ENCODE data around the gene ADARB2.
"Not testable (repeated sequence)": the region's sequence is repeated elsewhere in the genome, so short reads cannot be mapped to it uniquely, and the experiment has no call there.

Gene ADARB2

GRCh38 chr10:1219874-1220273 lies 517.5 kb downstream of the ADARB2 start:
- DNase-seq (ENCODE audit: low read depth), result not testable (repeated sequence)

- no peak for DNase-seq (ENCODE audit: low read depth)
Observed at GRCh38 chr10:1217661-1218060, 519.7 kb downstream of the ADARB2 start.

- no peak for DNase-seq (ENCODE audit: low read depth)
Observed at GRCh38 chr10:1217237-1217587, 520.1 kb downstream of the ADARB2 start.

GRCh38 chr10:1216574-1217236 lies 520.6 kb downstream of the ADARB2 start:
- DNase-seq (ENCODE audit: low read depth), result no peak

DNA sequence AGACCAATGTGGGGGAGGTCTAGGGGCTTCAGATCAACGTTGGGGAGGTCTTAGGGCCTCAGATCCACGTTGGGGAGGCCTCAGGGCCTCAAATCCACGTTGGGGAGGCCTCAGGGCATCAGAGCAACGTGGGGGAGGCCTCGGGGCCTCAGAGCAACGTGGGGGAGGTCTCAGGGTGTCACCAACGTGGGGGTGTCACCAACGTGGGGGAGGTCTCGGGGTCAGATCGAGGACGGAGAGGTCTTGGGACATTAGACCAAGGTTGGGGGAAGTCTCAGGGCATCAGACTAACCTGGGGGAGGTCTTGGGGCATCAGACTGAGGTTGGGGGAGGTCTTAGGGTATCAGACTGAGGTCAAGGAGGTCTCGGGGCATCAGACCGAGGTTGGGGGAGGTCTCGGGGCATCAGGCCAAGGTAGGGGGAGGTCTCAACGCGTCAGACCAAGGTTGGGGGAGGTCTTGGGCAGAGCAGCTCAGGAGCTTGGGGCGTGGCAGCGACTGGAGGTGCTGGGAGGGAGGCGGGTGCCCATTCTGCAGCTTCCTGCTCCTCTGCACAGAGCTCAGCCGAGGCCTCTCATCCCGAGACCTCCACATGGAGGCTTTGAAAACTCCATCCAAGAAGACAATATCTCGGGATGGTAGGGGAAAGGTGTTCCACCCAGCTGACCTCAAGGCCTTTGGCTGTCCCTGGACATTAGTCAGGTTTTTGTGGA lies 521.3 kb downstream of the ADARB2 start:
- no peak for DNase-seq (ENCODE audit: low read depth)

- DNase-seq (ENCODE audit: low read depth), result no peak
Observed at GRCh38 chr10:1214882-1215540, 522.3 kb downstream of the ADARB2 start.

DNA sequence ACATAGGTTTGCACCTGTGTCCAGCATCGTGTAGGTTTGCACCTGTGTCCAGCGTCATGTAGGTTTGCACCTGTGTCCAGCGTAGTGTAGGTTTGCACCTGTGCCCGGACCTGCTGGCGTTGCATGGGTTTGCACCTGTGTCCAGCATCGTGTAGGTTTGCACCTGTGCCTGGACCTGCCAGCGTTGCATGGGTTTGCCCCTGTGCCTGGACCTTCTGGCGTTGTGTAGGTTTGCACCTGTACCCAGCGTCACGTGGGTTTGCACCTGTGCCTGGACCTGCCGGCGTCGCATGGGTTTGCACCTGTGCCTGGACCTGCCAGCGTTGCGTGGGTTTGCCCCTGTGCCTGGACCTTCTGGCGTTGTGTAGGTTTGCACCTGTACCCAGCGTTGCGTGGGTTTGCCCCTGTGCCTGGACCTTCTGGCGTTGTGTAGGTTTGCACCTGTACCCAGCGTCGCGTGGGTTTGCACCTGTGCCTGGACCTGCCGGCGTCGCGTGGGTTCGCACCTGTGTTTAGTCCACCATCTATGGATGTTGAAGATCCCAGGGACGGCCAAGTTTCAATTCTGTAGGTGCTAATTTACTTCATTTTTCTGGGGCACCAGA lies 523.2 kb downstream of the ADARB2 start:
- no peak for DNase-seq (ENCODE audit: low read depth)

DNA sequence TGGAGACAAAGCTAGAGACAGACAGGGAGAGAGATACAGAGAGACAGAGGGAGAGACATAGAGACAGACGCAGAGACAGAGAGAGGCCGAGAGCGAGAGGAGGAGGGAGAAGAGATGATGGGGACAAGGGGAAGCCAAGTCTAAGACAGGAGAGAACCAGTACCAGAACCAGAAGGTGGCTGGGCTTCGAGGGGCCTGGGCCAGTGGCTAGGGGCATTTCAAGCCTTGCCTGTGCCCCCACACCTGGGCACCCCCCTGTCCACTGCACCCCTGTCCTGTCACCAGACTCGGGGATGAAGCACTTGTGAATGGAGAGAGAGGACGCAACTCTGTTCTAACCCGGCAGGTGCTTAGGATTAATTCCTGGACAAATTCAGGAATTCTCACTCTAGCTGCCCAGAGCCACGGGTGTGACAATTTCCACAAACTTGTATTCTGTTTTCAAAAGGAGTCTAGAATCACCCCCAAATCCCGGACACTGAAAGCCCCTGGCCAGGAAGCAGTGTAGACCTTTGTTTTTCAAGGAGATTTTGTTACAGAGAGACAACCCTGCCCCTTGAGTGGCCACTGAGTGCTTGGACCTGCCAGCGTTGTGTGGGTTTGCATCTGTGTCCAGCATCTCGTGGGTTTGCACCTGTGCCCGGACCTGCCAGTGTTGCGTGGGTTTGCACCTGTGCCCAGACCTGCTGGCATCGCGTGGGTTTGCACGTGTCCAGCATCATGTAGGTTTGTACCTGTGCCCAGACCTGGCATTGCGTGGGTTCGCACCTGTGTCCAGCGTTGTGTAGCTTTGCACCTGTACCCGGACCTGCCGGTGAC lies 523.9 kb downstream of the ADARB2 start:
- DNase-seq (ENCODE audit: low read depth), result no peak

DNA sequence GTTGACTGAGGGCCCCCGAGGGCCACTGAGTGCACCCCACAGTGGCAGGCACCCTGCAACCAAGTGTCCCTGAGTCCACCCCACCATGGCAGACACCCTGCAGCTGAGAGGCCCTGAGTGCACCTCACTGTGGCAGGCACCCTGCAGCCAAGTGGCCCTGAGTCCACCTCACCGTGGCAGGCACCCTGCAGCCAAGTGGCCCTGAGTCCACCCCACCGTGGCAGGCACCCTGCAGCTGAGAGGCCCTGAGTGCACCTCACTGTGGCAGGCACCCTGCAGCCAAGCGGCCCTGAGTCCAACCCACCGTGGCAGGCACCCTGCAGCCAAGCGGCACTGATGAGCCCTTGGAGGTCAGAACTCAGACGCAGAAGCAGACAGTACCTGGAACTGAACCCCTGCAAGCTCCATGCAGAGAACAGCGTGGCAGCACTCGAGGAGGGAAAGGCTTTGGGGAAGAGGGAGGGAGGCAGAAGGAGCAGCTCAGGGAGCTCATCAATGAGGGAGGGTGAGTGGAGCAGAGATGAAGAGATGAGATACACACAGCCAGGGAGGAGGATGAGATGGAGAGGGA lies 524.7 kb downstream of the ADARB2 start:
- DNase-seq (ENCODE audit: low read depth), result no peak

DNA sequence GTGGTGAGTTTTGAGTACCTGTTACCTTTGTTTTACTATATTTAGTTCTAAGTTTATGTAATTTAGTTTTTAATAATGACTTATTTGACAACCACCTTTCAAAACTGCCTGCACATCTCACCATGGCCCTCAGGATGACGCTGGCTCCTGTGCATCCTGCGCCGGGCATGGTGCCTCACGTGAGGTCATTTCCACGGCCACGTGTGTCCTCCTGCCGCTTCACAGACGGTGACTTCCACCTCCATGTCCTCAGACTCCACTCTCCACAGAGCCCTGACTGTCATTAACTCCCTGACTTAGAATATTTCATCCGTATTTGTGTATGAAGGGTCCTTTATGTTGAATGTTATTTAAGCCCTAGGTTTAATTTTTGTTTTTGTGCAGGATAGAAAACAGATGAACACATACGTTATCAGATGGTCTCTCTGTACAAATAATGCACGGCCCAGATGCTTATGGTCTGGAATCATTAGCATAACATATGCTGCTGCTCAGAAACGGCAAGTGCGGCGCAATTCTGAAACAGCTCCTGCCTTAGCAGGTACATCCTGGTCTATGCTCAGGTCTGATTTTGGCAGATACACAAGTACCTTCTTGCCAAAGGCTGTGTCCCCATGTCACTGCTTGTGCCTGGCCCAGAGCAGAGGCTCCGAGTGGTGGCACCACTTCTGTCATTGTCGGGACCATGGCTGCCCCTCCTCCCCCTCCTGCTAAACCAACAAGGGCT lies 525.3 kb downstream of the ADARB2 start:
- no peak for DNase-seq (ENCODE audit: low read depth)

GRCh38 chr10:1210667-1211066 lies 526.7 kb downstream of the ADARB2 start:
- no peak for DNase-seq (ENCODE audit: low read depth)

DNA sequence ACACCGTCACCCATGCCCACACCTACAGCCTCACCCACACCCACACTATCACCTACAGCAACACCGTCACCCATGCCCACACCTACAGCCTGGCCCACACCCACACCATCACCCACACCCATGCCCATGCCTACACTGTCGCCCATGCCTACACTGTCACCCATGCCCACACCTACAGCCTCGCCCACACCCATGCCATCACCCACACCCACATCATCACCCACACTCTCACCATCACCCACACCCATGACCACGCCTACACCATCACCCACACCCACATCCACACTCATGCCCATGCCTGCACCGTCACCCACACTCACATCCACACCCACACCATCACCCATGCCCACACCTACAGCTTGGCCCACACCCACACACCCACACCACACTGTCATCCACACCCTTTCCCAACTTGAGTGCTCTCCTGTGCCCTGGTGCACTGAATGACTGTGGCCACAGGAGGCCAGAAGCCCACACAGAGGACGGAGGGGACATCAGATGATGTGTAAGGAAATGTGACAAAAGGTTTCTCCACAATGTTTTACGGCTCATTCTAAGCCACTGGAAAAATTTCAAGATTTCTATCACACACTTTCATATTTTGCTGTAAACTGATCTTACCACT lies 527.9 kb downstream of the ADARB2 start:
- DNase-seq (ENCODE audit: low read depth), result no peak

GRCh38 chr10:1208366-1209311 lies 528.7 kb downstream of the ADARB2 start:
- DNase-seq (ENCODE audit: low read depth), result no peak

DNA sequence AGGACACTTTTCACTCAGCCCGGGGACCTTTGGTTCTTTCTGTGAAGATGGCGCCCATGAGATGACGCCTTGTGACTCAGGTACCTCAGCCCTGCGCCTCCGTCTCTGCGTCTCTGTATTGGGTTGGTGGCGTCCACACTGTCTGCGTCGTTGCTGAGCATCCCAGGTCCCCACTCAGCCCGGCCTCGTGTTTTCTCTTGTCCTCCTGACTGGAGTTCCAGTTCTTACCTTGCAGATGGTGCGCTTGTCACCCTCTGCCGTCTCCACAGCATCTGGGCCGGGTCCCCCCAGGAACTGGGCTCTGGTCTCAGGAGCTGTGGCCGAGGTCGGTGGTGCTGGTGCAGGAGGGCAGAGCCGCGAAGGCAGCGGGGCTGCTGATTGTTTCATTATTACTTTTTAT lies 530.7 kb downstream of the ADARB2 start:
- DNase-seq (ENCODE audit: low read depth), result no peak

GRCh38 chr10:1206101-1206500 lies 531.2 kb downstream of the ADARB2 start:
- DNase-seq (ENCODE audit: low read depth), result no peak

GRCh38 chr10:1205450-1206030 lies 531.8 kb downstream of the ADARB2 start:
- no peak for DNase-seq (ENCODE audit: low read depth)

DNA sequence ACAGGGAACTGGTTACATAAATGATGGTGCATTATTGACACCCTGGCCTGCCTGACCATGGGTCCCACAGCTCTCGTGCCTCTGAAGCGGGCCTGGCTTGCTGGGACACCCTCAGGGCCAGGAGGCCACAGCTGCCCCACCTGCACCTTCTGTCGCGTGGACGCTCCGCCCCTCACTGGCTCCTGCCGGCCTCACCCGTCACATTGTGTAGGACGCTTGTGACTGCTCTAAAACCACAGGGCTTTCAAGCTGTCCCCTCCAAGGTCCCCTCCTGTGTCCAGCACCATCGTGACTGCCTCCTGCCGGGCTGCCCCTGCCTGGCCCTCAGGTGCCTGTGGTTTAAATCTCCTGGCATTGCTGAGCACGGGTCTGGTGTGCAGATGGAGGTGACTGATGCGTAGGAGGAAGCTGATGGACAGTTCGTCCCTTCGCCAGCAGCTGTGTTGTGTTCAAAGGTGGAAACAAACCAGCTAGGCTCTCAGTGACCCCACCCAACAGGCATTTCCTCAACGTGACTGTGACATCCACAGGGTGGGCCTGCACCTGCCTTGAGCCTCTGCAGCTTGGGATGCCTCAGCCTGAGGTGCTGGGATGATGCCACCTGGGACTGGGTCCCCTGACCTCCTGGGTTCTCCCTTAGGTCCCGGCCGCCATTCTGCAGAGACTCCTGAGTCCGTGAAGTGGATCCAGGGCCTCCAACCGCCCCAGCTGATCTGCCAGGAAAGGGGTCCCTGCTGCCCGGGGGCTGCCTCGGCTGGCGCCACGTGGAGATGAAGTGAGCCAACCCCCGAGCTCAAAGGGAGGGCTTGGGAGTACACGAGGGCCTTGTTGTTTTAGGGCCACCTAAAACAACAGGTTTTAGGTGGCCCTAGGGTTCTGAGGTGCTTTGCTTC lies 532.6 kb downstream of the ADARB2 start:
- DNase-seq (ENCODE audit: low read depth), result no peak

- DNase-seq (ENCODE audit: low read depth), result no peak
Observed at GRCh38 chr10:1203704-1204103, 533.6 kb downstream of the ADARB2 start.

Data from activated T-helper 9 cell treated with anti-CD3 and anti-CD28 coated beads, Interleukin-2, amount 50 U/mL, for 16 hours (primary cell).